GM18498 (cell line): ENCODE data around the gene BRIP1.
"Not testable (repeated sequence)": the region's sequence is repeated elsewhere in the genome, so short reads cannot be mapped to it uniquely, and the experiment has no call there.

Source experiments
- ATAC-seq: cut with Tn5 transposase; IDR thresholded peaks from one replicate; pipeline ENCODE4 v1.9.1; 2021; ENCODE audit warnings: mild to moderate bottlenecking, moderate library complexity; ENCODE audit not compliant: unreplicated experiment

BRIP1 gene

DNA sequence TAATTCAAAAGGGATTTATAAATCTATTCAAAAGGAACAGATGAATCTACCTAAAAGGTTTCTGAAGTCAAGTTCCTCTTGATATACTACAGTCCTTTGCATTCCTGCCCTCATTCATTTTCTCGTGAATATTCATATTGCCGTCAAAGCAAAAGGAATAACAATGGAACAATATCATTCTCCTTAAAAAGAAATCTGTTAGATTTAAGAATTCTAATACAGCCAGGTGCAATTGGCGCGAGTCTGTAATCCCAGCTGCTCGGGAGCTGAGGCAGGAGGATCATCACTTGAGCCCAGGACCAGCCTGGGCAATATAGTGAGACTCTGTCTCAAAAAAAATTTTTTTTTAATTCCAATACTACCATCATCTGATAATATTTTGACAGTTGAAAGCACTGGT, 130.3 kb downstream of the BRIP1 start:
- no peak for ATAC-seq

GRCh38 chr17:61732169-61732568, 131.2 kb downstream of the BRIP1 start:
- ATAC-seq, result no peak

DNA sequence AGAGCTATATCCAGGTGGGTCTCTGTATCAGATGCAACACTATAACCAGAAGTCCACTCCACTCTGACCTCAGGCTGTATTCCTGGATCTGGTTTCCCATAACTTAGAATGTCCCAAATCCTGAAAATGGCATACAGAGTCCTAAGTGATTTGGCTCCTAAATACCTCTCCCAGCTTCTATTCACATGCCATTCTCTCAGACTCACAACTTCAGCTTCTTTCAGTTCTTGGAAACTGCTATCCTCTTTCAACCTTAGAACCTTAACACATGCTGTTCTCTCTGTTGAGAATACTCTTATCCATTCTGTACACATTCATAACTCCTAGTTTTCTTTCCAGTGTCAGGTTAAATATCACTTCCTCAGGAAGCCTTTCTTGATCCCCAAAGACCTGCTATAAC, 132.0 kb downstream of the BRIP1 start:
- no peak for ATAC-seq

- no peak for ATAC-seq
These were observed 133.5 kb downstream of the BRIP1 start for GRCh38 chr17:61729690-61730268.

GRCh38 chr17:61728297-61728836, 135.0 kb downstream of the BRIP1 start:
- no peak for ATAC-seq

DNA sequence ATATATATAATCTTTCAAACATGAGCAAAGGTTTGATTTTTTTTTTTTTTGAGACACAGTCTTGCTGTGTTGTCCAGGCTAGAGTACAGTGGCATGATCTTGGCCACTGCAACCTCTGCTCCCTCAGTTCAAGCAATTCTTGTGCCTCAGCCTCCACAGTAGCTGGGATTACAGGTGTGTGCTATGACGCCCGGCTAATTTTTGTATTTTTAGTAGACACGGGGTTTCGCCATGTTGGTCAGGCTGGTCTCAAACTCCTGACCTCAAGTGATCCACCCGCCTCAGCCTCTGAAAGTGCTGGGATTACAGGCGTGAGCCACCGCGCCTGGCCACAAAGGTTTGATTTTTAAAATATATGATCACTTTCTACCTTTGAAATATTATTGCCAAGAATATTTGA, 135.5 kb downstream of the BRIP1 start:
- not testable (repeated sequence) for ATAC-seq

DNA sequence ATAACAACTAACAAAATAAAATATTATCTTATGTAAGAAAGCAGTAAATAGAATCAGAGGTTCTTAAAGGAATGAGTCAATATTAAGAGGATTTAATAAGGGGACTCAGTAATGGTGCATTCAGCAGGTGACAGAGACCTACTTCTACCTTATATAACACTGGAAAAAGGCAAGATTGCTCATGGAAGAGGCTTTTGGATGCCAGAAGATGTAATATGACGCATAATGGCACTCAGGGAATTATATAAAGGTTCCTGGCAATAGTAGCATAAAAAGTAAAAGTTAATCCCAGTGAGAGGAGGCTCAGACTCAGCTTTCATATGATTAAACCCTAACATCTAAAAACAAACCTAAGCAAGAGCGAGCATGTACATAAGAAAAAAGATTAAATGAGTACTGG, 136.4 kb downstream of the BRIP1 start:
- no peak for ATAC-seq

DNA sequence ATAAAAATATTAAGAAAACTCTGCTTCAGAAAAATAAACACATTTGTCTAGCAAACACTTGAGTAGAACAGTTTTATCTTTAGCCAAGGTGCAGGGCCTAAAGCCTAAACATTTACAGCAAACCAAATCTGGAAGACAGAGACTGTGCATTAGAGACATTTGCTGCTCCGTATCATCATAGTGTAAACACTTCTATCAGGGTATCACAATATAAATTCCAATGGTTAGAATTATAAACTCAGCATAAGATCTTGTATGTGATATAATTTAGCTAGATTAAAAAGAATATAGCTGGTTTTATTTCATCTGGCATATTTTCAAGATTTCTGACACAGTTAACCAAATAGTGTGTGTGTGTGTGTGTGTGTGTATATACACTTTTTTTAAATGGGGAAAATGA, 138.6 kb downstream of the BRIP1 start:
- ATAC-seq, result no peak

- no peak for ATAC-seq
These were observed 139.4 kb downstream of the BRIP1 start for GRCh38 chr17:61723914-61724313.

- no peak for ATAC-seq
These were observed 140.1 kb downstream of the BRIP1 start for GRCh38 chr17:61723183-61723582.

DNA sequence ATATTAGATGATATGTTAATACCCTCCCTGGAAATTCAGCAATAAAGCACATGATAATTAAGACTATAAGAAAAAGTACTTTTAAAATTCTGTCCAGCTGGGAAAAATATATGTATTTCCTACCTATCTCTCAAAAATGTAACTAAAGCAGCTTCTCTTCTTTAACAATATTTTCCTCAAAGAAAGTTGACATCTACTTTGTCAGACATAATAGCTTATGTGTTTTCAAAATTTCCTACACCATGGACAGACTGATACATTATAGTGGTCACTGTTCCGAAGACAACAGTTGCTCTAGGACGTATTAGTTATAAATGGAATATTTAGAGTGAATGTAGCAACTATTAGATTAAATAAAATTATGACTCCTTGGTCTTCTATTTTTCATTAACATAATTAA, 140.9 kb downstream of the BRIP1 start:
- ATAC-seq, result no peak

GRCh38 chr17:61720016-61720795, 143.1 kb downstream of the BRIP1 start:
- ATAC-seq, result no peak

- ATAC-seq, result not testable (repeated sequence)
These were observed 144.1 kb downstream of the BRIP1 start for GRCh38 chr17:61719220-61719619.

DNA sequence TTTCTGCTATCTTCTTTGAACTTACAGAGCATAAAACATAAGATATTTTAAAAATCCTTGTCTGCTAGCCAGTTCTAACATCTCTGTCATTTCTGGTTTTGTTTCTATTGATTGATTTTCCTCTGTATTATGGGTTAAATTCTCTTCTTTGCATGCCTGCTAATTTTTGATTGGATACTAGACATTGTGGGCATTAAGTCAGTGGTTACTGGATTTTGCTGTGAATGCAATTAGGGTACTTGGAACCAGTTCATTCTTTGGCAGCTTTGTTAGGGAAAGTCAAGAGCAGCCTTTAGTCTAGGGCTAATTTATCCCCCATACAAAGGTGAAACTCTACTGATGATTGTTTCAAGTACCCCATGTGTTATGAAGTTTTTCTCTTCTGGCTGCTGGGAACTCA, 145.3 kb downstream of the BRIP1 start:
- ATAC-seq, result no peak

GRCh38 chr17:61717352-61717751, 146.0 kb downstream of the BRIP1 start:
- no peak for ATAC-seq

- ATAC-seq, result no peak
These were observed 147.0 kb downstream of the BRIP1 start for GRCh38 chr17:61716225-61716829.

DNA sequence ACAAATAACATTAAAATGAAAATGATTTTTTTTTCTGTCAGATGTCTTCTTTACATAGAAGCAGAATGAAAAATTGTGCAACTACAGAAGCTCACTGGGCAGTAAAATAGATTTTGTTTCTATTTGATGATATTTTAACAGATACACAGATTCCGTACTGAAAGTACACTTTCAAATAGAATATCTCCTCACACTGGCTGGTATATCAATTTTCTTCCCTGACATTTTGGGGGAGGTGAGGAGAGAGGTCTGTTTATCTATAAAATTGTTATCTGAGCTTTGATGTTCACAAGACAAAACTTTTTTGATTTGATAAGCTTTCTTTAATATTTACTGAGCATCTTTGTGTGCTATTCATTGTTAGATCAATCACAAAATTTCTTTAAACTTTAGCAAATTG, 148.0 kb downstream of the BRIP1 start:
- no peak for ATAC-seq

- no peak for ATAC-seq
These were observed 149.0 kb downstream of the BRIP1 start for GRCh38 chr17:61714300-61714699.

DNA sequence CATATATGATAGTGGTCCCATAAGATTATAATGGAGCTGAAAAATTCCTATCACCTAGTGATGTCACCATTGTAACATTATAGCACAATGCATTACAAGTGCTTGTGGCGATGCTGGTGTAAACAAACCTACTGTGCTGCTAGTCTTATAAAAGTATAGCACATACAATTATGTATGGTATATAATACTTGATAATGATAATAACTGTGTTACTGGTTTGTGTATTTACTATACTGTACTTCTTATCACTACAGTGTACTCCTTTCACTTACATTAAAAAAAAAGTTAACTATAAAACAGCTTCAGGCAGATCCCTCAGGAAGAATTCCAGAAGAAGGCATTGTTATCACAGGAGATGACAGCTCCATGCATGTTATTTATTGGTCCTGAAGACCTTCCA, 150.3 kb downstream of the BRIP1 start:
- no peak for ATAC-seq

DNA sequence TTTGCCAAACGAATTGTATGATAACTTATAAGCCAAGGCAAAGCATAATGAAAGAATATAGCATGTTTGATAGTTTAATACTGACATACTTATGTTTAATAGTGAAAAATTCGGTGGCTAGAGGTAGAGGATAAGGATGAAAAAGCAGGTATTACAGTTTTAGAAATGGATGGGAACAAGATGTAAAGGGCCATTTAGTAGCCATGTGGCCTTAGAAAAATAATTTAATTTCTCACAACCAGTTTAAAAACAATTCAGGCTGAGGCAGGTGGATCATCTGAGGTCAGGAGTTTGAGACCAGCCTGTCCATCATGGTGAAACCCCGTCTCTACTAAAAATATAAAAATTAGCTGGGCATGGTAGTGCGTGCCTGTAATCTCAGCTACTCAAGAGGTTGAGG, 152.8 kb downstream of the BRIP1 start:
- no peak for ATAC-seq

DNA sequence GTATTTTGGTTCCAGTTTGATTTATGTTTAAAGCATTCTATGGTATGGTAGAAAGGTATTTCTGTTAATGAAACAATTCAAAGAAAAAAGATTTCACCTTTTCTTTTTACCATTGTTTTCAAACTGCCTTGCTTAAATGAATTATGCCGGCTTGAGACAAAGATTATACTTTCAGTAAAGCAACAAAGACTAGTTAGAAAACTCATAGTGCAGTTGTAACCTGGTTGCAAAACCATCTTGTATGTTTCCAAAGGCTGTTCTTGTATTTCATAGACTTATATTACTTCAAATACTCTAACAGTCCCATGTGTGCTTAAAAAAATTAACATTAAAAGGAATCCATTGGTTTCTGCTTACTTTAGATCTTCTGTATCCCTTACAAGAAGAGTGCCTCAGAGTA, 153.8 kb downstream of the BRIP1 start:
- ATAC-seq, result no peak

DNA sequence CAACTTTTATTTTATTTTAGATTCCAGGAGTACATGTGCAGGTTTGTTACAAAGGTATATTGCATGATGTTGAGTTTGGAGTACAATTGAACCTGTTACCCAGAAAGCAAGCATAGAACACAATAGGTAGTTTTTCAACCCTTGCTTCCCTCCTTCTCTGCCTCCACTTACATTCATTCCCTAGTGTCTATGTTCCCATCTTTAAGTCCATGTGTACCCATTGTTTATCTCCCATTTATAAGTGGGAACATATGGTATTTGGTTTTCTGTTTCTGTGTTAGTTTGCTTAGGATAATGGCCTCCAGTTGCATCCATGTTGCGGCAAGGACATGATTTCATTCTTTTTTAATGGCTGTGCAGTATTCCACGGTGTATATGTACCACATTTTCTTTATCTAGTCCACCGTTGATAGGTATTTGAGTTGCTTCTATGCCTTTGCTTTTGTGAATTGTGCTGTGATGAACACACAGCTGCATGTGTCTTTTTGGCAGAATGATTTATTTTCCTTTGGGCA, 158.3 kb downstream of the BRIP1 start:
- ATAC-seq, result no peak
